H1 (cell line): ENCODE measurements around the gene ZFYVE1. TPM values are rescaled to one million over a fixed set of nuclear protein-coding genes. Genes with fewer than 3 reads are reported as not detected.

ENCODE experiments used
- CTCF ChIA-PET: fragments of 300-600 bp; sonication (Branson Sonifier 250); formaldehyde crosslinking; loops from one replicate; lab custom pipeline; 2021; ENCODE audit not compliant: partially characterized antibody; lab: Charles Lee
- POLR2A ChIA-PET: fragments of 300-600 bp; sonication (Branson Sonifier 250); formaldehyde crosslinking; loops from one replicate; lab custom pipeline; 2021; ENCODE audit warnings: inconsistent platforms; ENCODE audit not compliant: partially characterized antibody; lab: Charles Lee
- DNase-seq, 2 experiments: peaks; one replicate each; pipeline versions ENCODE4 v3.0.0 to v3.0.0-alpha.2; 2010 to 2022; ENCODE audit warnings: low spot score in 2 of 2, low read depth in 1 of 2, mixed read lengths in 1 of 2
- FAIRE-seq: peaks from 2 replicates; lab custom pipeline; 2011; peaks lifted over from hg19 to GRCh38; lab: Jason Lieb, UNC
- H2AFZ ChIP-seq: 2 replicates; pipeline ENCODE4 v1.8.1; 2012; ENCODE audit warnings: low read length, inconsistent platforms
- H2AK5ac ChIP-seq: 2 replicates; pipeline ENCODE4 v1.6.1; 2013; ENCODE audit warnings: low read depth, low read length
- H2BK120ac ChIP-seq: replicated peaks from 2 replicates; pipeline ENCODE3; 2013; ENCODE audit warnings: low read depth, low read length, inconsistent platforms
- H2BK12ac ChIP-seq: 2 replicates; pipeline ENCODE4 v1.6.1; 2013; ENCODE audit warnings: low read depth, low read length
- H2BK15ac ChIP-seq: 2 replicates; pipeline ENCODE4 v1.6.1; 2013; ENCODE audit warnings: low read length
- H2BK20ac ChIP-seq: 2 replicates; pipeline ENCODE4 v1.6.1; 2013; ENCODE audit warnings: low read length
- H2BK5ac ChIP-seq: 2 replicates; pipeline ENCODE4 v1.6.1; 2013; ENCODE audit warnings: low read depth, low read length
- H3K14ac ChIP-seq: 2 replicates; pipeline ENCODE4 v1.6.1; 2013; ENCODE audit warnings: inconsistent platforms; ENCODE audit not compliant: insufficient read length
- H3K18ac ChIP-seq: 2 replicates; pipeline ENCODE4 v1.6.1; 2013; ENCODE audit warnings: low read length; ENCODE audit errors: extremely low read depth
- H3K23ac ChIP-seq: 2 replicates; pipeline ENCODE4 v1.6.1; 2013; ENCODE audit warnings: inconsistent platforms; ENCODE audit not compliant: insufficient read length
- H3K23me2 ChIP-seq: 2 replicates; pipeline ENCODE4 v1.6.1; 2013; ENCODE audit warnings: low read depth, low read length
- H3K27ac ChIP-seq: 2 replicates; pipeline ENCODE4 v1.6.1; 2011; ENCODE audit warnings: low read depth, low read length, inconsistent platforms
- H3K27me3 ChIP-seq, 4 experiments: replicated peaks in 1 of 4; 1 replicate in 1 of 4; 2 replicates in 3 of 4; pipeline versions ENCODE4 v1.6.1 to v1.8.1; 2011 to 2013; ENCODE audit warnings: low read length in 3 of 4, mild to moderate bottlenecking in 3 of 4, inconsistent platforms in 2 of 4, mixed read lengths in 2 of 4, moderate library complexity in 1 of 4; ENCODE audit not compliant: control insufficient read depth in 3 of 4, insufficient read depth in 3 of 4; ENCODE audit errors: extremely low read depth in 1 of 4
- H3K36me3 ChIP-seq, 4 experiments: 2 replicates each; pipeline versions ENCODE4 v1.6.1 to v1.8.1; 2011 to 2013; ENCODE audit warnings: mild to moderate bottlenecking in 4 of 4, low read length in 3 of 4, moderate library complexity in 2 of 4, control low read depth in 1 of 4, inconsistent platforms in 1 of 4; ENCODE audit not compliant: insufficient read depth in 4 of 4, control insufficient read depth in 2 of 4
- H3K4ac ChIP-seq: replicated peaks from 2 replicates; pipeline ENCODE3; 2013; ENCODE audit warnings: low read length, low read depth, mixed read lengths, inconsistent platforms; ENCODE audit not compliant: insufficient read length
- H3K4me1 ChIP-seq, 4 experiments: replicated peaks in 1 of 4; 1 replicate in 1 of 4; 2 replicates in 3 of 4; pipeline versions ENCODE4 v1.6.1 to v1.8.1; 2011 to 2013; ENCODE audit warnings: low read length in 3 of 4, inconsistent platforms in 2 of 4, mixed read lengths in 1 of 4; ENCODE audit not compliant: insufficient read depth in 4 of 4, control insufficient read depth in 3 of 4
- H3K4me2 ChIP-seq, 2 experiments: 2 replicates each; pipeline versions ENCODE4 v1.6.1 to v1.8.1; 2011 to 2013; ENCODE audit warnings: low read depth in 2 of 2, low read length in 2 of 2, control low read depth in 1 of 2, inconsistent platforms in 1 of 2, mild to moderate bottlenecking in 1 of 2; ENCODE audit not compliant: insufficient read depth in 1 of 2
- H3K4me3 ChIP-seq, 4 experiments: fragments of 200-600, 300-600 bp in 1 of 4; sonication (generic), shearing (Covaris generic), sonication (Bioruptor Twin) in 1 of 4; 2 replicates each; pipeline versions ENCODE4 v1.5.1 to v1.8.1; 2011 to 2016; ENCODE audit warnings: low read length in 4 of 4, low read depth in 3 of 4, control low read depth in 2 of 4, inconsistent platforms in 2 of 4, mild to moderate bottlenecking in 2 of 4, mixed read lengths in 1 of 4, moderate library complexity in 1 of 4; ENCODE audit not compliant: insufficient read depth in 2 of 4; ENCODE audit errors: extremely low read depth in 1 of 4
- H3K56ac ChIP-seq: replicated peaks from 2 replicates; pipeline ENCODE3; 2013; ENCODE audit warnings: low read depth, mild to moderate bottlenecking, mixed read lengths, low read length, inconsistent platforms; ENCODE audit not compliant: insufficient read length
- H3K79me1 ChIP-seq: 2 replicates; pipeline ENCODE4 v1.6.1; 2013; ENCODE audit warnings: low read depth, low read length, control low read depth
- H3K79me2 ChIP-seq, 2 experiments: 2 replicates each; pipeline versions ENCODE4 v1.6.1 to v1.8.1; 2012 to 2013; ENCODE audit warnings: low read length in 2 of 2, mild to moderate bottlenecking in 2 of 2, inconsistent platforms in 1 of 2; ENCODE audit not compliant: insufficient read depth in 2 of 2, control insufficient read depth in 1 of 2
- H3K9ac ChIP-seq, 4 experiments: replicated peaks in 1 of 4; 1 replicate in 1 of 4; 2 replicates in 3 of 4; pipeline versions ENCODE4 v1.6.1 to v1.8.1; 2011 to 2013; ENCODE audit warnings: low read depth in 3 of 4, low read length in 3 of 4, control low read depth in 2 of 4, mild to moderate bottlenecking in 2 of 4, moderate library complexity in 2 of 4, inconsistent platforms in 1 of 4; ENCODE audit errors: extremely low read depth in 1 of 4
- H3K9me3 ChIP-seq, 2 experiments: 2 replicates each; pipeline versions ENCODE4 v1.6.1 to v1.8.1; 2012 to 2013; ENCODE audit warnings: mild to moderate bottlenecking in 2 of 2, moderate library complexity in 2 of 2, control low read depth in 1 of 2, inconsistent platforms in 1 of 2, low read depth in 1 of 2, low read length in 1 of 2, mixed read lengths in 1 of 2; ENCODE audit not compliant: insufficient read depth in 2 of 2
- H4K20me1 ChIP-seq, 2 experiments: replicated peaks in 1 of 2; 2 replicates each; pipeline versions ENCODE3 to v1.8.1; 2011 to 2013; ENCODE audit warnings: inconsistent platforms in 2 of 2, low read length in 2 of 2, mild to moderate bottlenecking in 1 of 2; ENCODE audit not compliant: insufficient read depth in 2 of 2, control insufficient read depth in 1 of 2
- H4K5ac ChIP-seq: 2 replicates; pipeline ENCODE4 v1.6.1; 2013; ENCODE audit warnings: low read length, low read depth, mixed read lengths, inconsistent platforms; ENCODE audit not compliant: insufficient read length
- H4K8ac ChIP-seq: 2 replicates; pipeline ENCODE4 v1.8.0; 2013; ENCODE audit warnings: mild to moderate bottlenecking, moderate library complexity, low read length, inconsistent platforms; ENCODE audit not compliant: insufficient read depth; ENCODE audit errors: extremely low read depth
- H4K91ac ChIP-seq: replicated peaks from 2 replicates; pipeline ENCODE3; 2013; ENCODE audit warnings: low read length, mixed read lengths, inconsistent platforms; ENCODE audit not compliant: insufficient read length
- EP300 ChIP-seq, 2 experiments: IDR thresholded peaks; 1 replicate in 1 of 2; 2 replicates in 1 of 2; pipeline ENCODE4 v1.6.1; 2011 to 2012; ENCODE audit warnings: low read depth in 2 of 2, low read length in 2 of 2, mild to moderate bottlenecking in 2 of 2, borderline replicate concordance in 1 of 2, inconsistent platforms in 1 of 2, moderate library complexity in 1 of 2
- RAD21 ChIP-seq, 2 experiments: IDR thresholded peaks in 1 of 2; conservative IDR thresholded peaks in 1 of 2; 2 replicates each; pipeline ENCODE4 v1.6.1; 2011; ENCODE audit warnings: low read depth in 2 of 2, low read length in 2 of 2, improper control_type of control experiment in 1 of 2, inconsistent platforms in 1 of 2, mild to moderate bottlenecking in 1 of 2, moderate library complexity in 1 of 2
- WGBS, 2 experiments: shearing (Covaris generic) in 1 of 2; methylation state at CpG; one replicate each; pipeline versions ENCODE4 v1.1.6 to v1.1.7; 2013 to 2015; ENCODE audit warnings: low lambda C conversion rate in 2 of 2, mixed read lengths in 2 of 2, inconsistent platforms in 1 of 2, low coverage in 1 of 2, missing lambda C conversion rate in 1 of 2; ENCODE audit not compliant: insufficient replicate concordance in 2 of 2, insufficient coverage in 1 of 2, insufficient read length in 1 of 2; ENCODE audit errors: extremely low coverage in 1 of 2, missing lambda C conversion rate in 1 of 2; 5-methylcytosine and 5-hydroxymethylcytosine counted together
- polyA plus RNA-seq, 7 experiments: library from polyadenylated mRNA; depleted of rRNA in 3 of 7; stranded (reverse) in 5 of 7; unstranded in 2 of 7; fragments of >200 nt in 5 of 7; fragments of 200-250 nt in 2 of 7; gene quantifications; 1 replicate in 5 of 7; 2 replicates in 1 of 7; 4 replicates in 1 of 7; pipeline versions ENCODE4 v1.2.1 to v1.2.3, GENCODE V29; 2011 to 2013; ENCODE audit warnings: missing spikeins in 2 of 7, mixed read lengths in 2 of 7
- total RNA-seq: library from RNA; stranded (reverse); fragmentation: NEBNext Ultra II Directional; extraction: Animal tissue kit (Norgen Biotek cat#: 25700); gene quantifications from 2 replicates; pipeline ENCODE4 v1.2.1, GENCODE V29; 2021

The ZFYVE1 gene
- total and polyA plus RNA-seq, 2 of the 8 experiments (the other 6 are each of a cell fraction or from before 2014, with no cell fraction given): 9.8 to 12.5 TPM

- Histone ChIP-seq H2BK20ac (no peak overlapping the region), H4K8ac (no peak overlapping the region), H3K4me1 (no peaks in the 10 kb centered on the region; a peak in 1 of 7 replicates), H3K79me2 (peaks cover 0 to 11% of the 10 kb centered on the region in 2 experiments; a peak in 3 of 4 replicates), H3K79me1 (no peaks in the 10 kb centered on the region), H2BK15ac (no peak overlapping the region), H2AK5ac (no peak overlapping the region), H2BK12ac (no peak overlapping the region), H4K5ac (no peak overlapping the region), H4K20me1 (no peaks in the 10 kb centered on the region), H3K4ac (no peak overlapping the region), H3K36me3 (peaks cover 0 to 18% (median 6%) of the 10 kb centered on the region in 4 experiments; a peak in 5 of 8 replicates), H3K23me2 (no peaks in the 10 kb centered on the region), H3K23ac (no peak overlapping the region), H2BK5ac (no peak overlapping the region), H3K9me3 (no peaks in the 10 kb centered on the region), H3K4me3 (peak overlapping the region in 1 of 4 experiments; percentile 81; a peak in 2 of 8 replicates), H2AFZ (no peak overlapping the region), H2BK120ac (no peak overlapping the region), H3K27ac (no peak overlapping the region), H4K91ac (no peak overlapping the region), H3K27me3 (no peaks in the 10 kb centered on the region), H3K14ac (no peak overlapping the region), H3K18ac (no peak overlapping the region), H3K4me2 (peak overlapping the region in 1 of 2 experiments; percentile 58; a peak in 1 of 4 replicates), H3K56ac (no peak overlapping the region), H3K9ac (no peak overlapping the region)
- WGBS, 2 experiments: 87% methylated on average over 3 of the region's 3 CpGs; no CpG with 5 or more reads in 1 of the 2 experiments
- POLR2A ChIA-PET: interaction anchor here (0.6 to 1.3 kb wide), 5 partner anchors 32 to 144 kb away, joined by 3 to 4 read pairs (median 3); no protein-coding TSS in a partner anchor
- no peak for DNase-seq
- CTCF ChIA-PET: interaction anchor here (0.6 to 2.2 kb wide), 5 partner anchors 22 to 343 kb away, joined by 3 to 10 read pairs (median 3); no protein-coding TSS in a partner anchor
- TF ChIP-seq EP300 (IDR thresholded peaks at IDR 0.05; ENCODE audit: borderline replicate concordance in 1 of 2, low read depth in 2 of 2, low read length in 2 of 2): no peak
- peak in 1 of 2 experiments; percentile 15; a peak in 1 of 4 replicates for TF ChIP-seq RAD21 (IDR thresholded peaks at IDR 0.05 in 1 of 2, conservative IDR thresholded peaks at IDR 0.05 in 1 of 2; ENCODE audit: low read depth in 2 of 2, low read length in 2 of 2)
- no peak for FAIRE-seq
Observed at GRCh38 chr14:73025544-73025943, 1.4 kb downstream of the ZFYVE1 start.
